ENCODE data around the gene FAM193B. TPM values are rescaled to one million over a fixed set of nuclear protein-coding genes. Genes with fewer than 3 reads are reported as not detected.

Gene FAM193B
- total RNA-seq, 4 donors from 2014 or later: 16.5 to 117 (median 39.4) TPM

GRCh38 chr5:177474846-177475562 is 79.4 kb downstream of the FAM193B start:
- intact Hi-C loops (cut with DNase I; ENCODE audit: low total_unique reads): no loop called here
- Histone ChIP-seq H3K27me3 (no peaks in the 10 kb centered on the region), H3K4me3 (no peak overlapping the region), H3K4me1 (peaks cover 0 to 37% of the 10 kb centered on the region in 2 donors), H3K27ac (peak overlapping the region; percentile 39 to 86), H3K9me3 (no peaks in the 10 kb centered on the region), H3K36me3 (no peaks in the 10 kb centered on the region)
- TF ChIP-seq CTCF (IDR thresholded peaks at IDR 0.05) (no peak), POLR2A (IDR thresholded peaks at IDR 0.05) (no peak)
- peak in 1 of 2 donors; percentile 25 for DNase-seq

GRCh38 chr5:177474002-177474476 is 80.3 kb downstream of the FAM193B start:
- Histone ChIP-seq H3K9me3 (no peaks in the 10 kb centered on the region), H3K27ac (peak overlapping the region; percentile 82 to 86), H3K36me3 (no peaks in the 10 kb centered on the region), H3K4me1 (peaks cover 0 to 30% of the 10 kb centered on the region in 2 donors), H3K27me3 (no peaks in the 10 kb centered on the region), H3K4me3 (peak overlapping the region in 1 of 2 donors; percentile 90)
- TF ChIP-seq POLR2A (IDR thresholded peaks at IDR 0.05): no peak
- TF ChIP-seq CTCF (IDR thresholded peaks at IDR 0.05): no peak
- intact Hi-C loops (cut with DNase I; ENCODE audit: low total_unique reads): no loop called here
- peak in 1 of 2 donors; percentile 25 for DNase-seq

GRCh38 chr5:177473443-177474001 is 80.8 kb downstream of the FAM193B start, which contains the start of gene DBN1:
TSS of gene DBN1 (minus strand) at chr5:177473634. CDS start at chr5:177473521, 113 bp downstream.
- peaks cover 0 to 25% of the 10 kb centered on the region in 2 donors for H3K4me1 ChIP-seq
- TF ChIP-seq POLR2A (IDR thresholded peaks at IDR 0.05): peak in 1 of 2 donors; percentile 40
- TF ChIP-seq CTCF (IDR thresholded peaks at IDR 0.05): no peak
- H3K9me3 ChIP-seq: no peaks in the 10 kb centered on the region
- intact Hi-C loops (cut with DNase I; ENCODE audit: low total_unique reads): no loop called here
- no peaks in the 10 kb centered on the region for H3K36me3 ChIP-seq
- peak within 1 kb of the TSS; percentile 82 to 86 for H3K27ac ChIP-seq
- H3K4me3 ChIP-seq: peak within 1 kb of the TSS; percentile 54 to 90
- peak in 1 of 2 donors; percentile 65 for DNase-seq
- H3K27me3 ChIP-seq: no peaks in the 10 kb centered on the region

GRCh38 chr5:177472460-177473442 is 81.6 kb downstream of the FAM193B start:
- peak in 1 of 2 donors; percentile 58 for DNase-seq

More at GRCh38 chr5:177472460-177473442, 81.6 kb downstream of the FAM193B start:
- TF ChIP-seq CTCF (IDR thresholded peaks at IDR 0.05): no peak
- peak in 1 of 2 donors; percentile 18 for TF ChIP-seq POLR2A (IDR thresholded peaks at IDR 0.05)
- Histone ChIP-seq H3K27me3 (no peaks in the 10 kb centered on the region), H3K4me1 (peaks cover 0 to 20% of the 10 kb centered on the region in 2 donors), H3K27ac (peak overlapping the region; percentile 82 to 86), H3K36me3 (no peaks in the 10 kb centered on the region), H3K4me3 (peak overlapping the region; percentile 54 to 90), H3K9me3 (no peaks in the 10 kb centered on the region)
- intact Hi-C loops (cut with DNase I; ENCODE audit: low total_unique reads): no loop called here

Measured in uterus (tissue), 4 donors.